HPDE6-E6E7 (cell line): ENCODE results near the gene MCM5.
A peak's percentile ranks its signal among the peaks of the same experiment; 100 is the strongest.
"Not testable (repeated sequence)": the region's sequence is repeated elsewhere in the genome, so short reads cannot be mapped to it uniquely, and the experiment has no call there.

Source experiments
- DNase-seq: peaks from one replicate; pipeline ENCODE4 v3.0.0; 2011; ENCODE audit warnings: missing footprints; ENCODE audit errors: extremely low spot score

MCM5 gene

GRCh38 chr22:35432228-35432905 lies 32.4 kb downstream of the MCM5 start:
- no peak for DNase-seq

DNA sequence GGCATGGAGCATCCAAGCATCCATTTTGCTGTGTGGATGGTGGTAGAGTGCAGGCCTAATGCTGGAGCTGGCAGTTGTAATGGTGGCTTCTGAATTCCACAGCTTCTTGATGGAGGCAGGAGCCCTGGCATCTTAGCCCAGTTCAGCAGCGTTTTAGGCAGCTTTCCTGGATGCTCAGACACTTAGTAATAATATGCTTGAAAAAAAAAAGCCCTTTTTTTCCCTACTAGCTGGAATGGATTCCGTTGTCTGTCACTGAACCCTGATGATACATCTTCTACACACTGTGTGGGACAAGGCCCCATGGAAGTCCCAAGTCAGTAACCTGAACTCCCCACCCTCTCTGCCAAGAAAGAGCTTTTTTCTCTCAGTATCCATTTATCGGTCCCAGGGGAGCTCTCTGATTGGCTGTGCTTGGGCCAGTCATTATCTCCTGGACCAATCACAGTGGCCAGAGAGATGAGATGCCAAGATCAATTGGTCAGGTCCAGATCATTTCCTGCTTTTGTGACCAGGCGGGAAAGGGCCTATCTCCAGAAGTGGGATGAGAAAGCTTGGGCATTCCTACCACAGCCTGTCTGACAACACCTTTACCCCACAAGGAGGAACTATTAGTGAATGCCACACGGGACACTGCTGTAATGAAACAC lies 34.2 kb downstream of the MCM5 start:
- no peak for DNase-seq

DNA sequence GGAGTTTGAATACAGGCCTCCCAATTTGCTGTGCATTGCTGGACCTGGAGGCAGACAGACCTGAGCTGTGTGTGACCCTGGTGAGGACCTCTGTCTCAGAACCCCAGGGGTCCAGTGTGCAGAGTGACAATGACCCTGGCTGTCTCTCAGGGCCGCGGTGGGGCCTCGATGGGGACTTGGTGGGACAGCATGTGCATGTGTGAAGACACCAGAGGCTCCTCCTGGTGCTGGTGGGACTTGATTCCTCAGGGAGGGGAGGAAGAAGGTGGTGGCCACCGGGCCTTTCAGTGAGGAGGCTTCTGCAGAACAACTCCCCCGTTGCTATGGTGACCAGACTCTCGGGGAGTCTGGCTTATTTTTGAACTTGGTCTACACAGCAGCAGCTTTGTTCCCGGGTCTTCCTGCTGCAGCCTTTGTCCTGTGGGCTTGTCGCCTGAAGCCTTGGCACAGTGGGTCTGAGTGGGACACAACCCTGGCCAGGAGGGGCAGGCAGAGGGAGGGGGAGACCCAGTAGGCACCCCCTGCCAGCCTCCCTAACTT lies 35.3 kb downstream of the MCM5 start:
- DNase-seq, result no peak

GRCh38 chr22:35436421-35436820 lies 36.5 kb downstream of the MCM5 start:
- DNase-seq, result no peak

DNA sequence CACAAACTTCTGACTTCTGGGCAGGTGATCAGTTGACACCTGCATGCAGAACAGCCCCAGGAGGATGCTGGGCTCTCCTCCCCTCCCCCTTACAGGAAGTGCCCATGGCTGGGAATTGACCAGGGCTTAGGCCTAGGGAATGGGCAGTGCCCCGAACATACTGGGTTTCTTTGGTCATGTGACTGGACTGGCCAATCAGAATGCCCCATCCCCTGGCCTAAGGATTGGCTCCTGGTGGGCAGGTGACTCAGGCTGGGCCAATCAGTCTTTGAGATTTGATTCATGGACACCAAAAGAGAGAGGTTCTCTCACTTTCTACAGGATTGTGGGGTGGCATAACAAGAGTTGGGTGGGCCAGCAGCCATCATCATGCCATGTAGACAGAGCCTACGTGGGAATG lies 37.1 kb downstream of the MCM5 start:
- DNase-seq, result no peak

DNA sequence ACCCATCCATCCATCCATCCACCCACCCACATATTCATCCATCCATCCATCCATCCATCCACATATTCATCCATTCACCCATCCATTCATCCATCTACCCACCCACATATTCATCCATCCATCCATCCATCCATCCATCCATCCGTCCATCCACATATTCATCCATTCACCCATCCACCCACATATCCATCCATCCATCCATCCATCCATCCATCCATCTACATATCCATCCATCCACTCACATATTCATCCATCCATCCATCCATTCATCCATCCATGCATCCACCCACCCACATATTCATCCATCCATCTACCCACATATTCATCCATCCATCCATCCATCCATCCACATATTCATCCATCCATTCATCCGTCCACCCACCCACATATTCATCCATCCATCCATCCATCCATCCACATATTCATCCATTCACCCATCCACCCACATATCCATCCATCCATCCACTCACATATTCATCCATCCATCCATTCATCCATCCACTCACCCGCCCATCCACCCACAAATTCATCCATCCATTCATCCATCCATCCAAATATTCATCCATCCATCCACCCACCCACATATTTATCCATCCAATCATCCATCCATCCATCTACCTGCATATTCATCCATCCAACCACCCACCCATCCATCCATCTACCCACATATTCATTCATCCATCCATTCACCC lies 38.9 kb downstream of the MCM5 start:
- DNase-seq, result not testable (repeated sequence)

- no peak for DNase-seq
These were observed 39.4 kb downstream of the MCM5 start for GRCh38 chr22:35439365-35439717.

DNA sequence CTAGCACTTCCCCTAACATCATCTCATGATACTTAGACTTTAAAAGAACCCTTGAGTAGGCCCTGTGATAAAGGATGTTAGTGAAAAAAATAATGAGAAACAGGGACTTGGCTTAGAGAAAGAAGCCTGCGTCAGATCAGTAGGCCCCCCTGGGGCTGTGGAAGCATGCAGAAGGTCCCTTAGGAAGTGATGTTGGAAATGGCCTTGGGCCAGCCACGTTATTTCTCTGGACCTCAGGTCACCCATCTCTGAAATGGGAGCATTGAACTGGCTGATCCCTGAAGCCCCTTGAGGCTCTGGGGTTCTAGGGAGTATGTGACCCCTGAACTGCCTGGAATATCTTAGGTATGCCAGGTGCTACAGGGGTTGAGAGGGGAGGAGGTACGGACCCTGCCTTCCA lies 40.2 kb downstream of the MCM5 start:
- no peak for DNase-seq

GRCh38 chr22:35441489-35442100 lies 41.7 kb downstream of the MCM5 start:
- no peak for DNase-seq

- no peak for DNase-seq
These were observed 42.5 kb downstream of the MCM5 start for GRCh38 chr22:35442471-35442870.

- DNase-seq, result no peak
These were observed 43.4 kb downstream of the MCM5 start for GRCh38 chr22:35443338-35443737.

- no peak for DNase-seq
These were observed 44.1 kb downstream of the MCM5 start for GRCh38 chr22:35443790-35444684.

- no peak for DNase-seq
These were observed 44.9 kb downstream of the MCM5 start for GRCh38 chr22:35444685-35445399.

GRCh38 chr22:35445933-35446332 lies 46.0 kb downstream of the MCM5 start:
- DNase-seq, result no peak

- peak; percentile 85 for DNase-seq
These were observed 46.4 kb downstream of the MCM5 start for GRCh38 chr22:35446365-35446764.

DNA sequence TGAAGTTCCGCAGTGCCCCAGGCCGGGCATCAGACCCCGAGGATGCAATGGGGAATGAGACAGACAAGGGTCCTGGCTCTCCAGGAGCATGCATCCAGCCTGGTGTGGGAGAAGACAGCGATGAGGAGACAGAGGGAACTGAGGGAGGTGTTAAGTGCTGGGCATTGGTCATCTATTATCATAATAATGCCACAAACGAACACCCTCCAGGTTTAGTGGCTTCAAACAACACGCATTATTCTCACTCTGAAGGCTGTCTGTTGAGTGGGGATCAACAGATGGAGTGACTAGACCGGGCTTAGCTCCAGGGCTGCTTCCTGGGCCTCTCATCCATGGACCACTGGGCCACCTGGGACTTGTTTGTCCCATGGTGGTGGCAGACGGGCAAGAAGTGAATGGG lies 48.6 kb downstream of the MCM5 start:
- DNase-seq, result no peak

- DNase-seq, result no peak
These were observed 50.1 kb downstream of the MCM5 start for GRCh38 chr22:35449829-35450689.

DNA sequence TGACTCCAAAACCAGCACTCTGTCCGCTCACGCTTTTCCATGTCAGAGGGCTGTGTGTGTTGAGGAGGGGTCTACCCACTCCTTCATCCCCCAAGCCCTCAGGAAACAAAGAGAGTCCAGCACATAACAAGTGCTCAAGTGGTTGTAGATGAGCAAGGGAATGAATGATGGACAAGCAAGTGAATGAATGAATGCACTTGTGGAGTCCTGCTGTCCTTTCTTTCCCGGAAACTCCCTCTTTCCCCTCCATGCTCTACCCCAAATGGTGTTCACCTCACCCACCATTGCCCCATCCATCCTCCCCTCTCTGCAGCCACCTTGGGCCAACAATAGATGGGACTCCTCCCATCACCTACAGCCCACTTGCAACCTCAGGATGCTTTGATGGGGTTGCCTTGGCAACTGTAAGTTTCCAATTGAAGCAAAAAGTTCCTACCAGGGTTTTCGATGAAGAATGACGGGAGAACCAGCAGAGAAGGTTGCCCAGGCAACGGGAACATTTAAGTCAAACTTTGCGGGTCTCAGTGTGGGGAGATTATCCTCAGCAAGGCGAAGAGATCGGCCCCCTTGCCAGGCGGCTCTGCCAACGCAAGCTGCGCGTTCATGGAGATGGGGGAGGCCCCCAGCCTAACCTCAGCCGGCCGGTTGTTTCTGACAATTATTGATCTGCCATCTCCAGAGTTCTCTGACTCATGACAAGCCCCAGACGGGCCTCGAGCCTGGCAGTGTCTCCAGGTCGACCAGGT lies 51.1 kb downstream of the MCM5 start:
- no peak for DNase-seq

GRCh38 chr22:35451592-35451991 lies 51.7 kb downstream of the MCM5 start:
- DNase-seq, result no peak
